Fibroblast of the conjunctiva (primary cell): ENCODE data around the gene FREM1.
A peak's percentile ranks its signal among the peaks of the same experiment; 100 is the strongest.

Experiments
- DNase-seq: peaks from one replicate; pipeline ENCODE4 v3.0.0-alpha.2; 2010; ENCODE audit warnings: low read depth

Gene FREM1

DNA sequence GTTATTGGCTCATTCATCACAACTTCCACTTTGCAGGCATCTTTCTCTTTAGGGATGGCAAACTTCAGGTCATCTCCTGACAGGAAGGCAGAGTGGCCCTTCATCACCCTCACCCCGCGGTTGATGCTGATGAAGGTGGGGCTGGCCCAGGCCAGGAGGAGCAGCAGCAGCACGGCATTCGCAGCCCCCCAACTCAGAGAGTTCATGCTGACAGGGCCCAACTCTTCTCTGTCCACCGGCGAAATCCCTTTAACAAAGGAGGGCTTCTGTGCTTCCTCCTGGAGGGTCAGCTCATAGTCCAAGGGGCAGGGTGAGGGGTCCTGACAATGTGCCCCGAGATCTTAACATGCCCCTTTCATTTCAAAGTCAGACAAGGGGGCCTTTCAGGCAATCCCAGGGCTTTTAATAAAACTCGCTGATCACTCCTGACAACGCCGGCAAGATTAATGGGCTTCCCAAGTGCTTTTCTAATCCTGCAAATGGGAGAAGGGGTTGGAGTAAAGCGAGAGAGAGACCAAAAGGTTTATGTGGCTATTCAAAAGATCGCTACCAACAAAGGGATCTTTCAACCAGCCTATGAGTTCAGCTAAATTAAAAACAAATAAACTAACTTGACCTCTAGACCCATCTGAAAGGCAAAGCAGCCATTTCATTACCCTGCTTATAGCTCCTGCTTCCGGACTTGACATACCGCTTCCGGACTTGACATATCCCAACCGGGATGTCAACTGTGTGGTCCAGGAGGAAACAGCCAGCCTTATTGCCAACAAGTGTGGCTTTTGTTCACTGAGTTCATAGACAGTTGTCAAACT lies 41.2 kb downstream of the FREM1 start:
- no peak for DNase-seq

DNA sequence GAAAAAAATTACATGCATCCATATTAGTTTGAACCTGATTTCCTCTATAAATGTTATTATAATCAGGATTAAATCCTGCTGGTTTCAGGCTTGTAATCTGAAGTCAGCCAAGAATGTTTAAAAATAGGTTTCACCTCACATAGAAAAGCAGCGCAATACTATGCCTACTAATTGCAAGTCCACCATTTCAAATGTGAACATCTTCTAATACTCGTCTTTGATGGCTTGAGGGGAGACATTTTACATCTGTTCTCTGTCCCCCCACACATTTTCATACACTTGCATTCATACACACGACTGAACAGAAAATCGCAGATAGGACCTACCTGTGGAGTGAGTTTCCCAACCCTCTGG lies 41.8 kb downstream of the FREM1 start:
- DNase-seq, result no peak

DNA sequence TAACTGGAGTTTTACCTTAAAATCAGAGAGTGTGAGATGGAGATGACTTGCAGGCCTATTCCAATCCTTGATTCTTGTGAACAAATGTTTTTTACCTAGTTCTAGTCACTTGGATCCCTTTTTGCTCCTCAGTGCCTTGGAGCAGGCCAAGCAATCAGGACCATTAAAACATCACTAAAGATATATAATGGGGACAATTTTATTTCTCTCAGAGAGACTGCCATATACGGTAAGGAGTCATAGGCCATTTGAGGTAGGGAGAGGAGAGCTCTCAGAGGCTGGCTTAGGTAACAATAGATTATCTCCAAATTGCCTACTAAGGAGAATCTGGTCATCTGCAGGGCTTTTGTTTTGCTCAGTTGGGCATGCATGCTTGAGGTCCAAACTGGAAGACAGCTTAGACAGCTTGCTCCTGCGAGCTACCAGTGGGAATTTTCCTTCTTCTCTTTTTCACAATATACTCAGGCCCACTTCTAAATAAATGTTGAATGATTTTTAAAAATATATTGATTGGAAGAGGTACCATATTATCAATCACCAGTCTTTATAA lies 44.0 kb downstream of the FREM1 start:
- DNase-seq, result no peak

DNA sequence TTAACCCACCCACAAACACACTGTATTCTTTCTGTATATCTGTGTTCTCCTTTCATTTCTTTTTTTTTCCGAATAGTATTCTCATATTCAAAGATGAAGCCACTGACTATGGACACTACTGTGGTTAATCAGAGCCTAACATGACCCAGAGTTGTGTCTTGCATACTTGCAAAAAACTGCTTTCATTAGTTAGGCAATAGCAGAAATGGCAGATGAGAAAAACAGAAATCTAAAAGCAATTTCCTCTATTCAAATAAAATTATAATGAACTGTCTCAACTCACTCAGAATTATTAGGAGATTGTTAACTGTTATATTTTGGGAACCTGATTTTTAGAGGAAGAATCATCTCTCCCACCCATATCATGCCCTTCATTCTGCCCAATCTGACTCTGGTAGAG lies 45.9 kb downstream of the FREM1 start:
- no peak for DNase-seq

DNA sequence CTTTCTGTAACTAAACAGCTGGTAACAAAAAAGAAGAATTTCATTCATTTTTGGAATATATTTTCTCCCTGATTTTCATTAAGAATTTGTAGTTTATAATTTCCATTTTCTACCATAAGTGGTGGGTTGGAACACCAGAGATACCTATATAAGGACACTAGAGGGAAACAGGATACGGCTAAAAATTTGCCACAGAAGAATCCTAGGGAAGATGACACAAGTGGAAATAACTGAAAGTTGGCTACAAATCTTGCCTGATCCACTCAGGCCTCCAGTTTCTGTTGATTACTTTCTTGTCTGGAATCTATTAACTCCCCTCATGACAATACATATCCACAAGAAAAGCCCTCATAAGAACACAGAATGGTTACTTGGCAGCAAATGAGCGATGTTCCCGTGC lies 46.8 kb downstream of the FREM1 start:
- DNase-seq, result no peak

DNA sequence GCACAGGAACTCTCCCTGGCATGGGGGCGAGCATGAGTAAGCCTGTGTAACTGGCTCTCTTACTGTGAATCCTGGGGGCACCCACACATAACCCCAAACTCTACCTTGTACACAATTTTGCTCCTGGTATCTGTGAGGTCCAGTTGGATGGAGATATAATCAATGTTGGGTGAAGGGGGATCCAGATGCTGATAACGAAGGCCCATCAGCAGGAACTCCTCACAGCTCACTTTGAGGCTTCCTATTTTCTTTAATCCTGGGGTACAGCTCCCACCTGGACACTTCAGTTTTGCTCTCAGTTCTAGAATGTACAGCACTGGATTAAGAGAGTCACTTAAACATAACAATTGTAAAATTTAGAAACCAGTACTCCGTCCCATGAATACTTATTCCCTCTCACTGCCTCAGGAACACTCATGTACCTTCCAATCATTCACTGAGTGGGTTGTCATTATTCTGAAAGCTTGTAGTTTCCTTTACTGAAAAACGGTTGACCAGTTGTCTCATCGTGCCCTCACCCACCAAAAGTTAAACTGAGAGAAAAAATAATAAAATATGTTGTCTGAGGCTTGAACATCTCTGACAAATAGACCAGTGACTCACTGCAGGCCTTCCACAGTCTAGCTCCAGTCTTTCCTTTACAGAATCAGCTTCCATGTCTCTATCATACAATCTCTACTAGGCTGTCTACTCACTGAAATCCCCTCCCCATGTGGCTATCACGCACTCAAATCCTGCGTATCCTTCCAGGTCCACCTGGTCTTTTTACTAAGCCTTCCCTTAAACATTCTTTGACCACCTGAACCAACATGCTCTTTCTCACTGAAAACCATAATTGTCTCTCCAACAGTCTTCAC lies 52.6 kb downstream of the FREM1 start:
- no peak for DNase-seq

DNA sequence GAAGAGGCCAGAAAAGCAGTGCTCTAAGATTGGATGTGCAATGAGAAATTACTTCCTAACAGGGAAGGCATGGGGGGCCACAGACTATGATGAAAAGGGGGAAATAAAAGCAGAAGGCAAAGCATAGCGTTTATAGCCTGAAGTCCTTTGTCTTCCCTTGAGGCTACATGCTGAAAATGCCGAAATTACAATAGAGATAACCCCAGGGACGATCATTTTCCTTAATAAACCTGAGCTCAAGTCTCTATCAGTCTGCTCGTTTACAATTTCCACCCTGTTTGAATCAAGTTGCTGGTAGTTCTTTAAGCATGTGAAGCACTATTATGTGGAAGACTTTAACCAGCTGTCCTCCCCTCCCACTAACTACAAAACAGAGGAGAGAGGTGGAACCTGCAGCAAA lies 60.4 kb downstream of the FREM1 start:
- no peak for DNase-seq

DNA sequence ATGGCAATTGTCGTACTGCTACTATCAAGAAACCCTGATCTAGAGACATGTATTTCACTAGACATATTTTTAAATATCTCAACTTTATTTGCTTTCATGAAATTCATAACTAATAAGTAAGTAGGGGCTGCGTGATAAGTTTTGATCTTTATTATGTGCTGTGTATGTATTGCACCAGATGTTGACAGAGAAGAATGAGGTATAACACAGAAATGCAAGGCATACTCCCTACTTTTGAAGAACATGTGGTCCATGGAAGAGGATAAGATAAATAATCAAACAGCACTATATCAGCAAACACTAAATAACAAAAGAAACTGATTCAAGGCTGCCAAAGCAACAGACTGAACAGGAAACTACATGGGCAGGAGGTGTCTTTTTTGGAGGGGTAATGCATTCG lies 60.9 kb downstream of the FREM1 start:
- no peak for DNase-seq

DNA sequence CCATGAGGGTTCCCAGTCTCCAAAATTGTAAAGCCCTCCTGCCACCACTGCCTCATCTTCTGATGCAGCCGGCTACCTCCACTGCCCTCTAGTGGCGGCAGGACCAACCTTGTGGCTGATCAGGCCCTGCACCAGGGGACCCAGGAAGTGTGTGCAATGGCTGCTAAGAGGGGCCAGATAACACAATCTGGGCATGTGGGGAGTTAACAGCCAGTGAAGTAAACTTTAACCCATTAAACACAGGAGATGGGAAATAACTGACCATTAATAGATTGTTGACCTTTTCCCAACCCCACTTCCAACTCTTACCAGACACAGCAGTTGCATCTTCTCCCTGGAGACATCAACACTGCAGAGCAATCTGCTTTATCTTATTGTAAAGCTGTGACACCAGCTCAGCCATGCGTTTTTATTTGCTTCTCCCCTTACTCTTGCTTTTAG lies 63.3 kb downstream of the FREM1 start:
- DNase-seq, result peak; percentile 13

DNA sequence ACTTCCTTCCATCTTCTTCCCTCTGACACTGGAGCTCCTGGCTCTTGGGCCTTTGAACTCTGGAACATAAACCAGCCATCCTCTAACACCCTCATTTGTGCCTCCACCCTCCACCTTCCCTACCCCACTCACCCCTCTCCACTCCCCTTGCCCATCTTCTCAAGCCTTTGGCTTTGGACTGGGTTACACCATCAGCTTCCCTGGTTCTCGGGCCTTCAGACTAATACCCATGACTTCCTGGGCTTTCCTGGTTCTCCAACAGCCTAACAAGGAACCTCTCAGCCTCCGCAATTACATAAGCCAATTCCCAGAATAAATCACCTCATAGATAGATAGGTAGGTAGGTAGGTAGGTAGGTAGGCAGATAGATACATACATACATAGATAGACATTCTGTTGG lies 67.1 kb downstream of the FREM1 start:
- no peak for DNase-seq

DNA sequence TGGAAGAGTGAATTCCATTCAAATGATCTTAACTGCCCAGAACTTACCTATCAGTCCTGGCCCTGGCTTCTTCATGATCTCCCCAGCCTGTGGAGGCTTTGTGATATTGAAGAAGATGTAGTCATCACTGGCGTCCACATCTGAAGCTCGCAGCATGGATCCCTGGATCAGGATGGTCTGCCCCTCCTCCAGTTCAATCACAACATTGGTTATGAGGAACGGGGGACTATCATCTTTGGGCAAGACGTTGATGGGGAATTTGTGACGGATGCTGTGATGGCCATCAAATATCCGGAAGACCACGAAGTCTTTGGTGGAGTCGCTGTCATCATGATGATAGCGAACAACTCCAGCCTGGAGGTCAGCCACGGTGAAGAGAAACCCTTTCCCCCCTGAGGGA lies 68.0 kb downstream of the FREM1 start:
- no peak for DNase-seq

DNA sequence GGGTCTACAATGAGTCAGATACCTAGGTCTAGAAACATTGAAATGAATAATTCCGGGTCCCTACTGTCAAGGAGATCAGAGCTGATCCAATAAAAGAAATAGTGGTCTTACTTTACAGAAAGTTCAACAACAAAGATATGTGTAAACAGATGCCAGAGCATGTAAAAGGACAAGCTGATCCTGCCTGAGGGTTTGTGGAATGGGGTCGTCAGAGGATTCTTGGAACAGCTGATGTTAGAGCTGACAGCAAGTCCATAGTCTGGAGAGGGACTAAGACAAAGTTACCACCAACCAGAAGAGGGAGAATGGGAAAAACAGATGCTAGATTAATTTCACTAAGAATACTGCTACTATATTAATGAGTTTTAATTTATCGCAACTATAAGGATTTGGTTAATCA lies 71.5 kb downstream of the FREM1 start:
- no peak for DNase-seq

DNA sequence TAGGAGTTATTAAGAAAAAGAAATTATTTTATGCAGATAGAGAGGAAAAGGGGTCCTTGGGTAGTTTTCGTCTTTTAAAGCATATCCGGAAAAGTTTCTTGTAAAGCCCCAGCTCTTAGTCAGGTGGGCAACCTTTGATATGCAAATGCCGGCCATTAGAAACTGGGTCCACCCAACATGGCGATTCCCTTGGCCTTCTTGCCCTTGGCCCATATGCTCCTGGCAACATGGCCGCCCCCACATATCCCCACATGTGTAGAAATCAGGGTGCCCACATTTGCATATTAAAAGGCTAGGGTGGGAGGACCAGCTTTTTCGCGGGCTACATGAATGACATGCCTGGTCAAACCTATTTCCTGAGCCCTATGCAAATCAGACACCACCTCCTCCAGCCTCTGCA lies 73.3 kb downstream of the FREM1 start:
- no peak for DNase-seq

DNA sequence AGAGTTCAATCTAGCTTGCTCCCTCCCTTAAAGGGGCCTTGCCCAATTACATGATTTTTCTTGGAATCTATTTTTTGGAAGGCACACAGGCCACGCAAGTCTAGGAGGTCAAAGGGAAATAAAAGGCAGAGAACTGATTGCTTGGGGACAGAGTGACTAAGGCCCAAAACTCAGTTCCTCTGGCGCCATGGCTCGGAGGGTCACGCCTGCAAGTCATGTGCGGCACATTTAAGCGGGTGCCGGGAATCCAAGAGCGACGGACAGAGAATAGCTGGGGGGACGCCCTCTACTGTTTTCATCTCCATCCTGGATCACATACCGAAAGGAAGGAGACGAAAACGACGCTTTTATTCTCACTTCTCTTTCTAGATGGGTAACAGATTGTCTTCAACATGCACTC lies 78.6 kb downstream of the FREM1 start:
- DNase-seq, result no peak

DNA sequence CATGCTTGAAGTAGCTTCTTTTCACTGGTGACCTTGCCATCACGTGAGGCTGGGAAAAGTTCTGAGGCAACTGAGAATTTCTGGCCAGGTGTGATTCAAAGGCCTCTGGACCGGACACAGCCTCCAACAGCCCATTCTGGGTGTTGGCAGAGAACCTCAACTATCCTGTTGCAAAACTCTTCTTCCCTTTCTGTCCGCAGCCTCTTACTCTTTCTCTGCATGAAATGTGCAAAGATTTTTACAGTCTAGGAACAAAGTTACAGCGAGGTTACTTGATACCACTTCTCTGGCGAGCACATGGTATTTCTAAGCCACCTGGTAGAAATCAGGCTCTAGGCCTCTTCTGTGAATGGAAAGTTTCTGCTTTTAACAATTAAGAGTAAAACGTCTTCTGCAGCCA lies 79.2 kb downstream of the FREM1 start:
- DNase-seq, result no peak

DNA sequence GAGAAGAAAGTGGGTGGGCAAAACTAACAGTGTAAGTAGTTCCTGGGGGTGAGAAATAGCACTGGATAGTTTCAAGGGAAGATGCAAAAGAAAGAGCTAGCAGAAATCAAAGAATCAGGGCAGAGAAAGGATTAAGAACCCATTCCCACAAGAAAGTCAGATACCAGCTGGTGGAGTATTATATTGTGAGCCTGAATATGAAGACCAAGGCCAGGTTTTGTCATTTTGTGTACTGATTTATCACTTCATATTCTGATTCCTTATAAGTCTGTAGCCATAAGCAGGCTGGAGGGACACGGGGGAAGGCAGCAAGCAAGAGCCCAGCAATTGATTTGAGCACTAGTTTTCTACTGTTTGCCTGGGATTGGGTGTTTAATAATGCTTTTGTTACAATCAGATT lies 80.2 kb downstream of the FREM1 start:
- no peak for DNase-seq

DNA sequence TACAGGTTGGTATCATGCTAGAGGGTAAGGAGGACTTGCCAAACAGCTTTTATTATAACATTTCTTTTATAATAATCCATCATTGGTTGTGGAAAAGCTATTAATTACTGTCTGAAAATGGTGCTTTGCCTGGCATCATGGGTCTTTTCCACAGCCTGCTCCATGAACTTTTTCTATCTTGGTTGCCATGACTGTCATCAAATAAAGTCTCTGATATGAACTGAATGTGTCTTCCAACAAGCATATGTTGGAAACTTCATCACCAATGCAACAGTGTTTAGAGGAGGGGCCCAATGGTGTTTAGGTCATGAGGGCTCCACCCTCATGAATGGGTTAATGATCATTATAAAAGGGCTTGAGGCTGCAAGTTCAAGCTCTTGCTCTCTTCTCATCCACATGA lies 81.0 kb downstream of the FREM1 start:
- DNase-seq, result no peak

DNA sequence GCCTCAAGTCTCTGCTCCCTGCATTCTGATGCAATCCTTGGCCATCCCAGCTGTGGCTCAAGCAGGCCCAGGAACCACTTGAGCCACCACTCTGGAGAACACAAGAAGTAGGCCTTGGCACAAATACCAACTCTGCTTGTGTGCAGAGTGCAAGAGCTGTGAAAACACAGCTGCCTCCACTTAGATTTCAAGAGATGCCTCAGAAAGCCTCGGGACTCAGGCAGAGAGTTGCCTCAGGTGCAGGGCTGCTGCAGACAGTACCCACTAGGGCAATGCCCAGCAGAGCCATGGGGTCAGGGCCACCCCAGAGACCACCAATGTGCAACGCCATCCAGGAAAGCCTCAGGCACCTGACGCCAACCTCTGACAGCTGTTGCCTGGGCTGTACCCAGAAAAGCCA lies 82.4 kb downstream of the FREM1 start:
- no peak for DNase-seq

DNA sequence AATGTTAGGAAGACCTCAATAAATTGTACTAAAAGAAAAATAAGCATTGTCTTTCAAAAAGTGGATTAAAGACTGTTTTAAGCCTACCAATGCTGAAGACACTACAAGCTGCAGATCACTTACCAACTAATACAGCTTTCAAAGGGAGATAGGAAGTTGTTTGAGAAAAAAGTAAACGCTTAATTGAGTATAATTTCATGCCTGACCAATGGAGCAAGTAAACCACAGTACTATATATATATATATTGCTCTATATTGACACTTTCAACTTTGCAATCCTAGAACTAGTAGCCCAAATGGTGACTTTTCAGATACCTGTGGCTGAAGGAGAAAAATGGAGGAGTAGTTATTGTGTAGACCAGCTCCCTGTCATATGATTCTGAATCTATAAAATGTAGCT lies 85.7 kb downstream of the FREM1 start:
- no peak for DNase-seq

DNA sequence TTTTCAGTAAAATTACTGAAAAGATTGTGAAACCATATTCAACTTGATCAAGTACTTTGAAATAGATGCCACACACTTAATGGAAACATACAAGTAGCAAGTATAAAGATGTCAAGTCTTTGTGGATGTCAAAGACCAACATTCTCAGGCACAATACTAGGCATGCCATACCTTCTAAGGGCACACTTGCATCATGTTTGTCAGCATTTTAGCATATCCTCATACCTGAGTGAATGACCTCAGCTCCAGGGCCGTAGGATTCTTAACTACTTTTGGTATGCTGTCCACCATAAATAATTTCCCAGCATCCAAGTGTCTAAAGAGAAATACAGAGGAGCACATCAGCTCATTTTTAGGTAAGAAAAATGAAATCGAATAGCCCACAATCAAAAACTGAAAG lies 86.4 kb downstream of the FREM1 start:
- DNase-seq, result no peak

DNA sequence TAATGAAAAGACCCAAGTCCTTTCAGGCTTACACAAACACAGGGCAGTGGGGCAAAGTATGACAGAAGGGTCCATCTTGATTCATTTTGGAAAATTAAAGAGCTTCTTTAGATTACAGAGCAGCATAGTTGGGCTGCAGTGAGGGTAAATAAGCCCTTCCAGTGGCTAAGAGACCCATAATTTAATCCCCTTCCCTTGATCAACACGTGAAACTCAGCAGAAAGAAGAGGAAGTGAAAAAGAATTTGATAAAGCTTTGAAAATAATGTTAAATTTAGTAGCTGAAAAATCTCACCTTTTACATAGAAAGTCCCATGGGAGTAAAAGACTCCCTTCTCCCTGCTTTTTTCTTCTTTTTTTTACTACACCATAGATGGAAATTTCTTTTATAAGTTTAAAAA lies 87.6 kb downstream of the FREM1 start:
- DNase-seq, result no peak

DNA sequence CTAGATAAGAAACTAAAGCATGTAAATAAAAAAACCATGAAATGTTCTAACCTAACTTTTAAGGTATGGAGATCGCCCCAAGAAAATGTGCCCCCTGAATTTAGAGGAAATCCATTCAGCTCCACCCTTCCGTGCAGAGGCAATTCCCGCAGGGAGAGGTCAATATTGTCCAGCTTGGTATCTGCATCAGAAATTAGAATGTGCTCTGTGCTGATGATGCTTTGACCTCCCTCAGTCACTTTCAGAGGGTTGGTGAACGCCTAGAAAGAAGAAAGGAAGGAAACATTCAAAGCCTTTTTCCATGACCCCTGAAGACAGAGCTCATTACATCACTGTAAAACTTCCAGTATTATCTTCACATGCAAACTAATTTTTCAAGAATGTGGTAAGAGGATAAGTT lies 91.0 kb downstream of the FREM1 start:
- DNase-seq, result no peak

DNA sequence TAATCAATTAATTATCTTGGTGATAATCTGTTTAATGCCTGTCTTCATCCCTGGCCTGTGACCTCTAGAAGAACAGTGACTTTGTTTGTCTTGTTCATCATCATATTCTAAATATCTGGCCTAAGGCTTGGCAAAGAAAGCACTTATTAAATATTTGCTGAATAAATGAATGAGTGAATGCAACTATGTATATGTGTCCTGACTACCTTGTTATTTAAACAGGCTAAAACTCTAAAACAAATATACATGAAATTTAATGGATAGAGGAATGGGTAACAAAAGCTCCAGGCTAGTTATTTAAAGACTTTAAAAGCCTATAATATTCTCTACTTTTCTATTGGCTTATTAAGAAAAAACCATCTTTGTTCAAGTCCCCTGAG lies 96.0 kb downstream of the FREM1 start:
- no peak for DNase-seq
